ELR (cell line): Measurements from ENCODE around the gene ETS2.
A peak's percentile ranks its signal among the peaks of the same experiment; 100 is the strongest.

Experiments
- DNase-seq: peaks from one replicate; pipeline ENCODE4 v3.0.0-alpha.2; 2015; ENCODE audit warnings: low read depth

Gene ETS2

GRCh38 chr21:38802050-38803026 lies 3.4 kb upstream of the ETS2 start:
- no peak for DNase-seq

- DNase-seq = no peak
These were observed 2.6 kb upstream of the ETS2 start for GRCh38 chr21:38803075-38803660.

- peak; percentile 60 for DNase-seq
These were observed 1.5 kb upstream of the ETS2 start for GRCh38 chr21:38804030-38804788.

- DNase-seq = no peak
These were observed 871 bp upstream of the ETS2 start for GRCh38 chr21:38804789-38805327.

GRCh38 chr21:38806153-38806941 lies 618 bp downstream of the ETS2 start:
- peak; percentile 36 for DNase-seq

GRCh38 chr21:38806942-38807284 lies 1.2 kb downstream of the ETS2 start:
- DNase-seq = peak; percentile 68

GRCh38 chr21:38807441-38807871 lies 1.7 kb downstream of the ETS2 start:
- peak; percentile 37 for DNase-seq

- DNase-seq = peak; percentile 39
These were observed 2.3 kb downstream of the ETS2 start for GRCh38 chr21:38807986-38808385.

GRCh38 chr21:38809198-38809878 lies 3.6 kb downstream of the ETS2 start:
- DNase-seq = no peak

- DNase-seq = no peak
These were observed 4.5 kb downstream of the ETS2 start for GRCh38 chr21:38810034-38810825.

GRCh38 chr21:38810826-38811164 lies 5.1 kb downstream of the ETS2 start:
- DNase-seq = no peak

- DNase-seq = peak; percentile 99
These were observed 5.5 kb downstream of the ETS2 start for GRCh38 chr21:38811257-38811656.

GRCh38 chr21:38813143-38813542 lies 7.4 kb downstream of the ETS2 start:
- no peak for DNase-seq

GRCh38 chr21:38813547-38813946 lies 7.8 kb downstream of the ETS2 start:
- no peak for DNase-seq

GRCh38 chr21:38814126-38815059 lies 8.7 kb downstream of the ETS2 start:
- no peak for DNase-seq

- peak; percentile 92 for DNase-seq
These were observed 9.3 kb downstream of the ETS2 start for GRCh38 chr21:38815060-38815405.

GRCh38 chr21:38816400-38816977 lies 10.8 kb downstream of the ETS2 start:
- DNase-seq = no peak

GRCh38 chr21:38817371-38818324 lies 11.9 kb downstream of the ETS2 start:
- peak; percentile 90 for DNase-seq
